Neural cell (in vitro differentiated cells): ENCODE data around the gene PRDX6. TPM values are rescaled to one million over a fixed set of nuclear protein-coding genes. Genes with fewer than 3 reads are reported as not detected.

ENCODE experiments used
- H2AFZ ChIP-seq: fragments of 200-600, 300-800 bp; sonication (generic), shearing (Covaris generic); 2 replicates; pipeline ENCODE4 v1.6.0; 2014; ENCODE audit warnings: low read depth, mild to moderate bottlenecking, antibody characterized with exemption, low read length, moderate library complexity
- H3F3A ChIP-seq: fragments of 200-600 bp; shearing (Covaris generic); 2 replicates; pipeline ENCODE4 v1.6.1; 2016; ENCODE audit warnings: mild to moderate bottlenecking, moderate library complexity, mixed read lengths, antibody characterized with exemption, low read length; ENCODE audit not compliant: insufficient read depth, poor library complexity, severe bottlenecking
- H3K27ac ChIP-seq: fragments of 200-600, 300-800 bp; sonication (generic), shearing (Covaris generic); 2 replicates; pipeline ENCODE4 v1.5.1; 2014; ENCODE audit warnings: mild to moderate bottlenecking, low read length, moderate library complexity
- H3K27me3 ChIP-seq: fragments of 300-800, 200-600 bp; sonication (generic), shearing (Covaris generic); 2 replicates; pipeline ENCODE4 v1.6.0; 2014; ENCODE audit warnings: mild to moderate bottlenecking, low read depth, low read length, moderate library complexity; ENCODE audit not compliant: insufficient read depth
- H3K36me3 ChIP-seq: fragments of 300-800, 200-600 bp; sonication (generic), shearing (Covaris generic); 2 replicates; pipeline ENCODE4 v1.5.1; 2014; ENCODE audit warnings: mild to moderate bottlenecking, antibody characterized with exemption, low read length, moderate library complexity; ENCODE audit not compliant: insufficient read depth
- H3K4me2 ChIP-seq: fragments of 300-800, 200-600 bp; sonication (generic), shearing (Covaris generic); 2 replicates; pipeline ENCODE4 v1.6.0; 2014; ENCODE audit warnings: mild to moderate bottlenecking, low read length
- H3K4me3 ChIP-seq: fragments of 300-800, 200-600 bp; sonication (generic), shearing (Covaris generic); 2 replicates; pipeline ENCODE4 v1.5.1; 2014; ENCODE audit warnings: mild to moderate bottlenecking, low read length, moderate library complexity
- H3K79me2 ChIP-seq: fragments of 200-600 bp; shearing (Covaris generic); replicated peaks from 2 replicates; pipeline ENCODE4 v1.6.0; 2014; ENCODE audit warnings: mild to moderate bottlenecking, low read length, moderate library complexity; ENCODE audit not compliant: insufficient read depth
- H3K9ac ChIP-seq: fragments of 300-800, 200-600 bp; sonication (generic), shearing (Covaris generic); 2 replicates; pipeline ENCODE4 v1.6.1; 2016; ENCODE audit warnings: mild to moderate bottlenecking, low read length, mixed read lengths
- H3K9me2 ChIP-seq: fragments of 200-600 bp; shearing (Covaris generic); 2 replicates; pipeline ENCODE4 v1.6.1; 2016; ENCODE audit warnings: mild to moderate bottlenecking, low read length, mixed read lengths; ENCODE audit not compliant: insufficient read depth
- H3K9me3 ChIP-seq: fragments of 200-600, 300-800 bp; sonication (generic), shearing (Covaris generic); 2 replicates; pipeline ENCODE4 v1.6.1; 2016; ENCODE audit warnings: mild to moderate bottlenecking, mixed run types, low read length, moderate library complexity, mixed read lengths
- H4K20me1 ChIP-seq: fragments of 200-600 bp; shearing (Covaris generic); 2 replicates; pipeline ENCODE4 v1.6.1; 2016; ENCODE audit warnings: mild to moderate bottlenecking, mixed run types; ENCODE audit not compliant: insufficient read depth
- CTCF ChIP-seq: fragments of 450-650 bp; IDR thresholded peaks from 2 replicates; pipeline ENCODE4 v1.5.1; 2014; ENCODE audit warnings: antibody characterized with exemption, mild to moderate bottlenecking, moderate library complexity; ENCODE audit not compliant: poor library complexity, severe bottlenecking
- EP300 ChIP-seq: fragments of 450-650 bp; conservative IDR thresholded peaks from 2 replicates; pipeline ENCODE4 v1.6.1; 2014; ENCODE audit warnings: antibody characterized with exemption, mild to moderate bottlenecking, moderate library complexity; ENCODE audit not compliant: poor library complexity, severe bottlenecking
- EZH2 ChIP-seq: fragments of 200-600, 300-800 bp; shearing (Covaris generic), sonication (generic); IDR thresholded peaks from 2 replicates; pipeline ENCODE4 v1.6.1; 2014; ENCODE audit warnings: antibody characterized with exemption, low read length, borderline replicate concordance, mild to moderate bottlenecking; ENCODE audit not compliant: insufficient read depth, poor library complexity, severe bottlenecking
- MXI1 ChIP-seq: fragments of 450-650 bp; conservative IDR thresholded peaks from 2 replicates; pipeline ENCODE4 v1.6.1; 2014; ENCODE audit warnings: antibody characterized with exemption, mild to moderate bottlenecking; ENCODE audit not compliant: poor library complexity, severe bottlenecking
- POLR2AphosphoS5 ChIP-seq: IDR thresholded peaks from 2 replicates; pipeline ENCODE4 v1.6.1; 2012
- RAD21 ChIP-seq: fragments of 450-650 bp; conservative IDR thresholded peaks from 2 replicates; pipeline ENCODE4 v1.6.1; 2014; ENCODE audit warnings: antibody characterized with exemption, mild to moderate bottlenecking, moderate library complexity
- REST ChIP-seq: IDR thresholded peaks from 2 replicates; pipeline ENCODE4 v1.6.1; 2012; ENCODE audit warnings: borderline replicate concordance
- SMC3 ChIP-seq: fragments of 450-650 bp; conservative IDR thresholded peaks from 2 replicates; pipeline ENCODE4 v1.6.1; 2014; ENCODE audit warnings: antibody characterized with exemption, mild to moderate bottlenecking, moderate library complexity; ENCODE audit not compliant: poor library complexity
- TAF1 ChIP-seq: IDR thresholded peaks from 2 replicates; pipeline ENCODE4 v1.6.1; 2012; ENCODE audit warnings: low read depth
- polyA plus RNA-seq: library from polyadenylated mRNA; depleted of rRNA; stranded (reverse); fragments of >200 nt; gene quantifications from 2 replicates; pipeline ENCODE4 v1.2.3, GENCODE V29; 2014

Gene PRDX6
- polyA plus RNA-seq, 1 donor from 2014 or later: 118 TPM

GRCh38 chr1:173484276-173484675 lies 7.1 kb downstream of the PRDX6 start:
- Histone ChIP-seq H3K4me2 (no peak overlapping the region), H4K20me1 (no peaks in the 10 kb centered on the region), H3K9me2 (no peaks in the 10 kb centered on the region), H2AFZ (no peak overlapping the region), H3K36me3 (peaks cover 21% of the 10 kb centered on the region), H3K4me3 (no peak overlapping the region), H3K79me2 (peaks cover 3% of the 10 kb centered on the region), H3F3A (no peaks in the 10 kb centered on the region), H3K9me3 (no peaks in the 10 kb centered on the region), H3K27ac (no peak overlapping the region), H3K9ac (no peak overlapping the region), H3K27me3 (no peaks in the 10 kb centered on the region)
- no peak for TF ChIP-seq EZH2
- TF ChIP-seq TAF1: no peak
- TF ChIP-seq SMC3: no peak
- no peak for TF ChIP-seq EP300
- TF ChIP-seq POLR2AphosphoS5: no peak
- no peak for TF ChIP-seq RAD21
- TF ChIP-seq REST: no peak
- TF ChIP-seq MXI1: no peak
- no peak for TF ChIP-seq CTCF

- Histone ChIP-seq H3K27me3 (no peaks in the 10 kb centered on the region), H3F3A (no peaks in the 10 kb centered on the region), H3K27ac (no peak overlapping the region), H3K79me2 (no peaks in the 10 kb centered on the region), H3K4me3 (no peak overlapping the region), H3K9me3 (no peaks in the 10 kb centered on the region), H3K36me3 (peaks cover 21% of the 10 kb centered on the region), H4K20me1 (no peaks in the 10 kb centered on the region), H3K9me2 (no peaks in the 10 kb centered on the region), H3K9ac (no peak overlapping the region), H3K4me2 (no peak overlapping the region), H2AFZ (no peak overlapping the region)
- no peak for TF ChIP-seq EZH2
- no peak for TF ChIP-seq CTCF
- TF ChIP-seq RAD21: no peak
- TF ChIP-seq SMC3: no peak
- no peak for TF ChIP-seq EP300
- TF ChIP-seq POLR2AphosphoS5: no peak
- TF ChIP-seq MXI1: no peak
- no peak for TF ChIP-seq REST
- no peak for TF ChIP-seq TAF1
Measured at GRCh38 chr1:173485401-173485800, 8.3 kb downstream of the PRDX6 start.
